ENCODE measurements around the gene TSPAN14. TPM values are rescaled to one million over a fixed set of nuclear protein-coding genes. Genes with fewer than 3 reads are reported as not detected.

The TSPAN14 gene
- total RNA-seq, 2 experiments from 2014 or later, result 130 to 136 TPM

- peak overlapping the region; percentile 25 for H3K4me3 Mint-ChIP-seq
- H3K27me3 Mint-ChIP-seq, result no peaks in the 10 kb centered on the region
- peaks cover 8% of the 10 kb centered on the region for H3K9me3 Mint-ChIP-seq
- peak overlapping the region; percentile 92 for H3K27ac Mint-ChIP-seq
- peaks cover 67% of the 10 kb centered on the region for H3K36me3 Mint-ChIP-seq (ENCODE audit: low read depth)
- ChIA-PET POLR2A (interaction anchor here (0.8 to 11.4 kb wide), 5 partner anchors 9 to 57 kb away, joined by 3 to 333 read pairs (median 5); partner anchors contain the start of gene TSPAN14), CTCF (interaction anchor here (0.7 to 17.8 kb wide), 8 partner anchors 11 to 241 kb away, joined by 3 to 414 read pairs (median 4); partner anchors contain the start of genes PRXL2A and TSPAN14)
- H3K4me1 Mint-ChIP-seq, result peaks cover 97% of the 10 kb centered on the region
- no peak for DNase-seq
Measured at GRCh38 chr10:80500572-80501380, 46.7 kb downstream of the TSPAN14 start.

GRCh38 chr10:80501381-80501912 lies 47.3 kb downstream of the TSPAN14 start:
- Mint-ChIP-seq H3K27me3 (no peaks in the 10 kb centered on the region), H3K27ac (peak overlapping the region; percentile 32), H3K4me3 (no peak overlapping the region), H3K9me3 (peaks cover 6% of the 10 kb centered on the region), H3K4me1 (peaks cover 96% of the 10 kb centered on the region), H3K36me3 (ENCODE audit: low read depth) (peaks cover 61% of the 10 kb centered on the region)
- no peak for DNase-seq
- POLR2A ChIA-PET, result interaction anchor here (0.8 to 11.4 kb wide), 5 partner anchors 9 to 58 kb away, joined by 3 to 333 read pairs (median 5); partner anchors contain the start of gene TSPAN14
- CTCF ChIA-PET, result interaction anchor here (0.7 to 17.8 kb wide), 7 partner anchors 10 to 241 kb away, joined by 3 to 414 read pairs (median 5); partner anchors contain the start of gene TSPAN14

GRCh38 chr10:80501913-80502521 lies 47.9 kb downstream of the TSPAN14 start:
- Mint-ChIP-seq H3K36me3 (ENCODE audit: low read depth) (peaks cover 55% of the 10 kb centered on the region), H3K4me1 (peaks cover 90% of the 10 kb centered on the region), H3K4me3 (no peak overlapping the region), H3K27ac (peak overlapping the region; percentile 32), H3K9me3 (no peaks in the 10 kb centered on the region), H3K27me3 (no peaks in the 10 kb centered on the region)
- ChIA-PET CTCF (interaction anchor here (1.1 to 17.8 kb wide), 3 partner anchors 17 to 55 kb away, joined by 3 to 414 read pairs (median 318); partner anchors contain the start of gene TSPAN14), POLR2A (interaction anchor here (0.9 to 11.4 kb wide), 4 partner anchors 10 to 53 kb away, joined by 3 to 333 read pairs (median 53); partner anchors contain the start of gene TSPAN14)
- no peak for DNase-seq

GRCh38 chr10:80502621-80503583 lies 48.8 kb downstream of the TSPAN14 start:
- Mint-ChIP-seq H3K4me3 (no peak overlapping the region), H3K36me3 (ENCODE audit: low read depth) (peaks cover 55% of the 10 kb centered on the region)

GRCh38 chr10:80503584-80504157 lies 49.6 kb downstream of the TSPAN14 start:
- Mint-ChIP-seq H3K9me3 (no peaks in the 10 kb centered on the region), H3K27ac (peak overlapping the region; percentile 74), H3K4me1 (peaks cover 73% of the 10 kb centered on the region), H3K36me3 (ENCODE audit: low read depth) (peaks cover 55% of the 10 kb centered on the region), H3K4me3 (no peak overlapping the region), H3K27me3 (no peaks in the 10 kb centered on the region)
- CTCF ChIA-PET, result interaction anchor here (2.9 to 17.8 kb wide), 6 partner anchors 11 to 126 kb away, joined by 12 to 414 read pairs (median 46); partner anchors contain the start of gene TSPAN14
- POLR2A ChIA-PET, result interaction anchor here (0.7 to 11.4 kb wide), 4 partner anchors 17 to 59 kb away, joined by 3 to 333 read pairs (median 13); partner anchors contain the start of gene TSPAN14
- no peak for DNase-seq

More at GRCh38 chr10:80502621-80503583, 48.8 kb downstream of the TSPAN14 start:
- no peak for DNase-seq
- Mint-ChIP-seq H3K27ac (peak overlapping the region; percentile 74), H3K9me3 (no peaks in the 10 kb centered on the region), H3K27me3 (no peaks in the 10 kb centered on the region), H3K4me1 (peaks cover 81% of the 10 kb centered on the region)
- ChIA-PET POLR2A (interaction anchor here (7.4 to 11.4 kb wide), 2 partner anchors 16 to 40 kb away, joined by 101 to 333 read pairs; partner anchors contain the start of gene TSPAN14), CTCF (interaction anchor here (3.1 to 17.8 kb wide), 4 partner anchors 10 to 56 kb away, joined by 27 to 414 read pairs (median 191); partner anchors contain the start of gene TSPAN14)

- peak overlapping the region; percentile 74 for H3K27ac Mint-ChIP-seq
- H3K4me3 Mint-ChIP-seq, result no peak overlapping the region
- H3K27me3 Mint-ChIP-seq, result no peaks in the 10 kb centered on the region
- no peaks in the 10 kb centered on the region for H3K9me3 Mint-ChIP-seq
- peaks cover 57% of the 10 kb centered on the region for H3K36me3 Mint-ChIP-seq (ENCODE audit: low read depth)
- peaks cover 67% of the 10 kb centered on the region for H3K4me1 Mint-ChIP-seq
- ChIA-PET CTCF (interaction anchor here (1.7 to 17.8 kb wide), 10 partner anchors 12 to 126 kb away, joined by 4 to 414 read pairs (median 22); partner anchors contain the start of genes PRXL2A and TSPAN14), POLR2A (interaction anchor here (0.7 to 11.4 kb wide), 10 partner anchors 11 to 60 kb away, joined by 3 to 333 read pairs (median 7); partner anchors contain the start of gene TSPAN14)
- no peak for DNase-seq
Measured at GRCh38 chr10:80504158-80504811, 50.2 kb downstream of the TSPAN14 start.

- H3K27me3 Mint-ChIP-seq, result no peaks in the 10 kb centered on the region
- peaks cover 64% of the 10 kb centered on the region for H3K4me1 Mint-ChIP-seq
- DNase-seq, result no peak
- no peak overlapping the region for H3K4me3 Mint-ChIP-seq
- H3K36me3 Mint-ChIP-seq (ENCODE audit: low read depth), result peaks cover 61% of the 10 kb centered on the region
- CTCF ChIA-PET, result interaction anchor here (1.0 to 17.8 kb wide), 27 partner anchors 8 to 244 kb away, joined by 3 to 414 read pairs (median 9); partner anchors contain the start of genes PRXL2A and TSPAN14
- H3K27ac Mint-ChIP-seq, result peak overlapping the region; percentile 74
- H3K9me3 Mint-ChIP-seq, result no peaks in the 10 kb centered on the region
- POLR2A ChIA-PET, result interaction anchor here (0.9 to 11.4 kb wide), 10 partner anchors 12 to 61 kb away, joined by 3 to 333 read pairs (median 7); partner anchors contain the start of gene TSPAN14
Measured at GRCh38 chr10:80504897-80505465, 50.9 kb downstream of the TSPAN14 start.

GRCh38 chr10:80506189-80506575 lies 52.1 kb downstream of the TSPAN14 start:
- Mint-ChIP-seq H3K9me3 (no peaks in the 10 kb centered on the region), H3K4me1 (peaks cover 62% of the 10 kb centered on the region), H3K36me3 (ENCODE audit: low read depth) (peaks cover 67% of the 10 kb centered on the region), H3K27me3 (no peaks in the 10 kb centered on the region), H3K27ac (peak overlapping the region; percentile 18), H3K4me3 (no peak overlapping the region)
- DNase-seq, result no peak
- POLR2A ChIA-PET, result interaction anchor here (0.6 to 11.4 kb wide), 9 partner anchors 13 to 62 kb away, joined by 3 to 333 read pairs (median 7); partner anchors contain the start of gene TSPAN14
- CTCF ChIA-PET, result interaction anchor here (0.6 to 17.8 kb wide), 33 partner anchors 7 to 245 kb away, joined by 3 to 414 read pairs (median 9); partner anchors contain the start of genes PRXL2A and TSPAN14

GRCh38 chr10:80506836-80507487 lies 52.9 kb downstream of the TSPAN14 start:
- CTCF ChIA-PET, result interaction anchor here (0.6 to 17.8 kb wide), 9 partner anchors 9 to 129 kb away, joined by 3 to 414 read pairs (median 11); partner anchors contain the start of gene TSPAN14
- Mint-ChIP-seq H3K27me3 (no peaks in the 10 kb centered on the region), H3K27ac (no peak overlapping the region), H3K4me1 (peaks cover 61% of the 10 kb centered on the region), H3K4me3 (no peak overlapping the region), H3K9me3 (no peaks in the 10 kb centered on the region), H3K36me3 (ENCODE audit: low read depth) (peaks cover 65% of the 10 kb centered on the region)
- POLR2A ChIA-PET, result interaction anchor here (2.3 kb wide), 1 partner anchor 57 kb away, joined by 7 read pairs; no protein-coding TSS in a partner anchor
- DNase-seq, result no peak

GRCh38 chr10:80509108-80509402 lies 54.9 kb downstream of the TSPAN14 start:
- H3K27ac Mint-ChIP-seq, result no peak overlapping the region
- H3K4me1 Mint-ChIP-seq, result peaks cover 40% of the 10 kb centered on the region
- H3K27me3 Mint-ChIP-seq, result no peaks in the 10 kb centered on the region
- H3K36me3 Mint-ChIP-seq (ENCODE audit: low read depth), result peaks cover 66% of the 10 kb centered on the region
- DNase-seq, result no peak
- POLR2A ChIA-PET, result interaction anchor here (2.5 kb wide), 1 partner anchor 52 kb away, joined by 9 read pairs; no protein-coding TSS in a partner anchor
- no peak overlapping the region for H3K4me3 Mint-ChIP-seq
- no peaks in the 10 kb centered on the region for H3K9me3 Mint-ChIP-seq
- CTCF ChIA-PET, result interaction anchor here (0.6 to 17.8 kb wide), 4 partner anchors 26 to 131 kb away, joined by 3 to 414 read pairs (median 34); partner anchors contain the start of gene TSPAN14

Data from activated CD4-positive, alpha-beta memory T cell treated with anti-CD3 and anti-CD28 coated beads, Interleukin-2, amount 10 ng/mL, durations not matched to agents 7 days and 5 days (primary cell).